IMR-90 (cell line): Measurements from ENCODE around the gene ANO10.

Experiments
- CTCF ChIP-seq: conservative IDR thresholded peaks from 2 replicates; pipeline ENCODE4 v1.5.1; 2012; ENCODE audit warnings: mild to moderate bottlenecking, low read depth, low read length, improper control_type of control experiment
- SMC3 ChIP-seq: fragments of 150-350 bp; IDR thresholded peaks from 2 replicates; pipeline ENCODE4 v1.6.1; 2016; ENCODE audit warnings: low read depth, mild to moderate bottlenecking, antibody characterized with exemption, low read length, moderate library complexity

- no peak for TF ChIP-seq CTCF
- no peak for TF ChIP-seq SMC3
These were observed 195.4 kb downstream of the ANO10 start for GRCh38 chr3:43426388-43426787.
